HG03280 (cell line): Measurements from ENCODE around the gene TEX12.
A peak's percentile ranks its signal among the peaks of the same experiment; 100 is the strongest.

ENCODE experiments used
- ATAC-seq: cut with Tn5 transposase; IDR thresholded peaks from one replicate; pipeline ENCODE4 v1.9.1; 2021; ENCODE audit warnings: mild to moderate bottlenecking, moderate library complexity; ENCODE audit not compliant: unreplicated experiment

Gene TEX12

GRCh38 chr11:112210890-112211289, 43.7 kb downstream of the TEX12 start:
- no peak for ATAC-seq

- no peak for ATAC-seq
These were observed 44.4 kb downstream of the TEX12 start for GRCh38 chr11:112211536-112211935.

DNA sequence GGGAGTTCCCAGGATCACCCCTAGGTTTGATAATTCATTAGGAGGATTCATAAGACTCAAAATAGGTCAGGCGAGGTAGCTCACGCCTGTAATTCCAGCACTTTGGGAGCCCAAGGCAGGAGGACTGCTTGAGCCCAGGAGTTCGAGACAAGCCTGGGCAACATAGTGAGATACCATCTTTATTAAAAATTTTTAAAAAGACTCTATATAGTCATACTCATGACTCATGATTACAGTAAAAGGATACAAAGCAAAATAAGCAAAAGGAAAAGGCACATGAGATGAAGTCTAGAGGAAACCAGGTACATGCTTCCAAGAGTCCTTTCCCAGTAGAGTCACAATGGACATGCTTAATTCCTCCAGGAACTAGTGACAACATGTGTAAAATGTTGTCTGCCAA, 45.1 kb downstream of the TEX12 start:
- ATAC-seq: no peak

DNA sequence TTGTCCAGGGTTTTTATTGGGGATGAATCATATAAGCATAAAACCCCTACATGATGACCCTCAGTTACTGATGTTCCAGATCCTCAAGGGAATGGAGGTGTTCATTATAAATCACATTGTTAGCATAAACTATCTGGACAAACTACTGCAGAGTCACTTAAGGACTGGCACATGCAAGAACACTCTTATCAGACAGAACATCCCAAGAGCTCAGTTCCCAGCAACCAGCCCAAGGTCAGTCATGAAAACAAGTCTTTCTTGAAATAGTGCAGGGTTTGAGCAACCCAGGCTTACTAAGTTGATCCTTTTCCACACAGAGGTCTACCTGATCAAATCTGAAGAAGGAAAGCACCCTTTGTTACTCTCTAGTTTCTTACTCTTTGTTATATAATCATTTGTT, 45.5 kb downstream of the TEX12 start:
- ATAC-seq: no peak

- ATAC-seq: no peak
These were observed 46.6 kb downstream of the TEX12 start for GRCh38 chr11:112213753-112214152.

DNA sequence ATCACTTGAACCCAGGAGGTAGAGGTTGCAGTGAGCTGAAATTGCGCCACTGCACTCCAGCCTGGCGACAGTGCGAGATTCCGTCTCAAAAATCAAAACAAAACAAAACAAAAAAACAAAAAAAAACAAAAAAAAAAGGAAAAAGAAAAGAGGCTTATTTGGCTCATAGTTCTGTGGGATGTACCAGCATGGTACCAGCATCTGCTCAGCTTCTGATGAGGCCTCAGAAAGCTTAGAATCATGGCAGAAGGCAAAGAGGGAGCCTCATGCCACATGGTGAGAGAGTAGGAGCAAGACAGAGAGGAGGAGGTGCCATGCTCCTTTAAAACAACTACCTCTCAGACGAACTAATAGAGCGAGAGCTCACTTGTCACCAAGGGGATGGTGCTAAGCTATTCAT, 48.4 kb downstream of the TEX12 start:
- ATAC-seq: no peak

DNA sequence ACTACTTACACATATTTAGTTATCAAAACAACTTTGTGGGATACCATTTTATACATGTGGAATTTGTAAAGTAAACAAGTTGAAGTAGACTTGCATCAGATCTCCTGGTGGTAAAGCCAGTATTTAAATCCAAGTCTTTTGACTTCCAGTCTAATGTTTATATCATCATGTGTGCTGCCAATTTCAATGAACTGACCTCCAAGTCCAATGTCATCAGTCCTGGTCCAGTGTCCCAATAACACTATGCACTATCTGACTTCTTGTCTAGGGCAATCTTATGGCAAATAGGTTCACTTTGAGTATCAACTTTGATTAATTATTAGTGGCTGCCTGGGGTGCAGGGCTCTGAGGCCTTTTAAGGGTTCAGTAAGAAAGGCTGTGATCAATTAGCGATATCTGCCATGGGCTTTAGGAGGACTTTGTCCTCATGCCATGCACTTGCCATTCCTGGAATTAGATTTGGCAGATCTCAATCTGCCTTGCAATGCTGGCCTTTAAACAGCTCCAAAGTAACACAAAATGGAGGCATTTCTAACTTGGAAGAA, 49.5 kb downstream of the TEX12 start:
- ATAC-seq: no peak

GRCh38 chr11:112219476-112220232, 52.5 kb downstream of the TEX12 start:
- ATAC-seq: peak; percentile 95

DNA sequence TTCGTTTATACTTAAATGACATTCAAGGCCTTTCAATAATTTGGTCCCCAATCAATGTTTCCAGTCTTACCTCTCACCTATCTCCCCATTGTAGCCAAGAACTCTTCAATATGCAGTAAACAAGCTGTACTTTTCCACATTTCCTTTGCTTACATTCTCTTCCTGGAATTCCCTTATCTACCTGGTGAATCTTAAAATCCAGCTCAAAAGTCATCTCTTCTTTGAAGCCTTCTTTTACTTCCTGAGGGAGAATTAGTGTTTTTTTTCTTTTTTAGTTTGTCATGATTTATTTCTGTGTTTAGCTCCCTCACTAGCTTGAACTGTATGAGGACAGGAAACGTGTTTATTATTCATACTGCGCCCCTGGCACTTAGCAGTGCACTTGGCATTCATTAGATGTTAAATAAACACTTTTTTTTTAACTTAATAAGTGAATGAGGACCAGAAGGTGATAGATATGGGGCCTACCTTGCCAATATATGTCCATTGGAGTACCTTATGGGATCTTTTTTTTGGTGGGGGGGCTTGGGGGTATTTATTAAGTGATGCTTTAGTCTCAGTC, 54.2 kb downstream of the TEX12 start:
- ATAC-seq: no peak
